GM12878 (cell line): ENCODE data around the gene OTOA. TPM values are rescaled to one million over a fixed set of nuclear protein-coding genes. Genes with fewer than 3 reads are reported as not detected.

Experiments used
- ATF3 ChIP-seq: IDR thresholded peaks from 2 replicates; pipeline ENCODE4 v1.6.1; 2011; ENCODE audit warnings: low read depth, mild to moderate bottlenecking, low read length, moderate library complexity, borderline replicate concordance; ENCODE audit errors: extremely low read depth
- ATF7 ChIP-seq: fragments of 450-650 bp; IDR thresholded peaks from 2 replicates; pipeline ENCODE4 v1.6.1; 2016; ENCODE audit warnings: low read depth, mild to moderate bottlenecking
- BCL3 ChIP-seq: IDR thresholded peaks from 2 replicates; pipeline ENCODE4 v1.6.1; 2011; ENCODE audit warnings: borderline replicate concordance, low read depth, mild to moderate bottlenecking, moderate library complexity, low read length; ENCODE audit not compliant: insufficient read depth, poor library complexity, severe bottlenecking
- CEBPB ChIP-seq, 2 experiments: fragments of 150-350 bp in 1 of 2; IDR thresholded peaks; 2 replicates each; pipeline ENCODE4 v1.6.1; 2012 to 2014; ENCODE audit warnings: low read depth in 2 of 2, low read length in 2 of 2, borderline replicate concordance in 1 of 2, inconsistent platforms in 1 of 2
- CREM ChIP-seq: IDR thresholded peaks from 2 replicates; pipeline ENCODE4 v1.6.1; 2014; ENCODE audit warnings: antibody characterized with exemption, low read depth
- MEF2B ChIP-seq: fragments of 450-650 bp; IDR thresholded peaks from 2 replicates; pipeline ENCODE4 v1.6.1; 2018; ENCODE audit warnings: mild to moderate bottlenecking, moderate library complexity; ENCODE audit not compliant: partially characterized antibody, poor library complexity, severe bottlenecking
- NFXL1 ChIP-seq: fragments of 450-650 bp; IDR thresholded peaks from 2 replicates; pipeline ENCODE4 v1.6.1; 2017; ENCODE audit warnings: antibody characterized with exemption, mild to moderate bottlenecking, borderline replicate concordance
- NR2C2 ChIP-seq: IDR thresholded peaks from 2 replicates; pipeline ENCODE4 v1.6.1; 2011; ENCODE audit warnings: borderline replicate concordance, low read depth; ENCODE audit not compliant: control insufficient read depth, insufficient read length
- NRF1 ChIP-seq: conservative IDR thresholded peaks from 2 replicates; pipeline ENCODE4 v1.6.1; 2011; ENCODE audit warnings: mild to moderate bottlenecking, low read depth, low read length, improper control_type of control experiment
- RBBP5 ChIP-seq: fragments of 200-600 bp; sonication (generic); conservative IDR thresholded peaks from 2 replicates; pipeline ENCODE4 v1.6.1; 2016
- SPI1 ChIP-seq: IDR thresholded peaks from 2 replicates; pipeline ENCODE4 v1.6.1; 2011; ENCODE audit warnings: low read depth, mild to moderate bottlenecking, low read length, moderate library complexity, borderline replicate concordance; ENCODE audit not compliant: insufficient read depth
- STAT1 ChIP-seq: fragments of 450-650 bp; conservative IDR thresholded peaks from 2 replicates; pipeline ENCODE4 v1.6.1; 2014; ENCODE audit warnings: antibody characterized with exemption, mild to moderate bottlenecking
- USF2 ChIP-seq: IDR thresholded peaks from 2 replicates; pipeline ENCODE4 v1.6.1; 2011; ENCODE audit warnings: low read depth, low read length, improper control_type of control experiment, borderline replicate concordance
- ZBTB11 ChIP-seq: fragments of 450-650 bp; formaldehyde crosslinking; IDR thresholded peaks from 2 replicates; pipeline ENCODE4 v1.5.0; 2022; ENCODE audit warnings: mild to moderate bottlenecking, missing genetic modification characterization
- ZNF217 ChIP-seq: fragments of 450-650 bp; IDR thresholded peaks from 2 replicates; pipeline ENCODE4 v1.6.1; 2017; ENCODE audit warnings: antibody characterized with exemption, mild to moderate bottlenecking
- ZNF687 ChIP-seq: fragments of 450-650 bp; IDR thresholded peaks from 2 replicates; pipeline ENCODE4 v1.6.1; 2017; ENCODE audit warnings: mild to moderate bottlenecking, moderate library complexity
- polyA plus RNA-seq, 11 experiments: library from polyadenylated mRNA; depleted of rRNA in 4 of 11; unstranded in 6 of 11; stranded (reverse) in 5 of 11; fragments of >200 nt; fragmentation: Nextera tagmentation in 4 of 11; fragmentation: Illumina TruSeq in 1 of 11; extraction: Ambion mirVana in 4 of 11; extraction: Trizol in 1 of 11; gene quantifications; 1 replicate in 1 of 11; 2 replicates in 10 of 11; pipeline versions ENCODE4 v1.2.1 to v1.2.3, GENCODE V29; 2011 to 2016; ENCODE audit warnings: inconsistent platforms in 2 of 11, missing spikeins in 2 of 11, low read depth in 1 of 11
- total RNA-seq, 4 experiments: library from RNA; depleted of rRNA in 3 of 4; stranded (reverse); fragments of >200 nt in 3 of 4; fragmentation: Illumina TruSeq in 1 of 4; extraction: Trizol in 1 of 4; gene quantifications; 2 replicates each; pipeline versions ENCODE4 v1.2.1 to v1.2.3, GENCODE V29; 2013 to 2021

OTOA gene
- total and polyA plus RNA-seq, 10 of the 15 experiments (the other 5 are each of a cell fraction or from before 2014, with no cell fraction given), result 0.33 to 1.5 (median 0.61) TPM

- TF ChIP-seq ZNF687 (no peak), STAT1 (no peak), SPI1 (peak; percentile 95), RBBP5 (no peak), NRF1 (no peak), NFXL1 (no peak), ZNF217 (peak; percentile 66; the same call in 1 of the 2 replicates), ATF7 (peak; percentile 51), NR2C2 (no peak), ZBTB11 (CRISPR knock-in tag) (no peak), CREM (no peak), MEF2B (peak; percentile 81), USF2 (no peak), CEBPB (IDR thresholded peaks at IDR 0.05; ENCODE audit: borderline replicate concordance in 1 of 2, low read depth in 2 of 2, low read length in 2 of 2) (no peak), ATF3 (no peak), BCL3 (no peak)
Observed at GRCh38 chr16:21656795-21657768, 6.7 kb upstream of the OTOA start (continued).
